Keratinocyte (primary cell): Measurements from ENCODE around the gene MUC21.

Experiments used
- EZH2 ChIP-seq: IDR thresholded peaks from one replicate; pipeline ENCODE4 v1.6.1; 2012; ENCODE audit warnings: inconsistent platforms, mild to moderate bottlenecking, low read length, moderate library complexity
- TF ChIP-seq, protein P1 (sequence below), 3 experiments: IDR thresholded peaks in 1 of 3; conservative IDR thresholded peaks in 1 of 3; optimal IDR thresholded peaks in 1 of 3; 2 replicates in 2 of 3; 3 replicates in 1 of 3; pipeline versions ENCODE3 to v1.5.1; 2011; ENCODE audit warnings: low read length in 3 of 3, mild to moderate bottlenecking in 3 of 3, moderate library complexity in 2 of 3, control low read depth in 1 of 3, inconsistent platforms in 1 of 3; ENCODE audit not compliant: insufficient read depth in 2 of 3; ENCODE audit errors: extremely low read depth in 1 of 3

DNA sequence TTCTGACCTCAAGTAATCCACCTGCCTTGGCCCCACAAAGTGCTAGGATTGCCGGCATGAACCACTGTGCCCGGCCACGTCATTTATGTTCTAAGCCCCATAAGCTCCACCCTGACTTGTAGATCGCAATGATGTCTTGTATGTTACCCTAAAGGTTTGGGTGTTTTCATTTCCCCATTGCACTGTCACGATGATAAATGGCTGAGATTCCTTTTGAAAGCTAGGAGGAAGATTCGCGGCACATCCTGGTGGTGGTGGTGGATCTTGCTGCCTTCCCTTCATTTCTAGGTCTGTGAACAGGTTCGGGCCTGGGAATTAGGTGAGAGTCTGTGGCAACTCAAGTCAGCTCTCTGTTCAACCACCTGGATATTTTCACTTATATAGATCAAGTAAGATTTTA is 55.0 kb downstream of the MUC21 start:
- TF ChIP-seq, protein P1, sequence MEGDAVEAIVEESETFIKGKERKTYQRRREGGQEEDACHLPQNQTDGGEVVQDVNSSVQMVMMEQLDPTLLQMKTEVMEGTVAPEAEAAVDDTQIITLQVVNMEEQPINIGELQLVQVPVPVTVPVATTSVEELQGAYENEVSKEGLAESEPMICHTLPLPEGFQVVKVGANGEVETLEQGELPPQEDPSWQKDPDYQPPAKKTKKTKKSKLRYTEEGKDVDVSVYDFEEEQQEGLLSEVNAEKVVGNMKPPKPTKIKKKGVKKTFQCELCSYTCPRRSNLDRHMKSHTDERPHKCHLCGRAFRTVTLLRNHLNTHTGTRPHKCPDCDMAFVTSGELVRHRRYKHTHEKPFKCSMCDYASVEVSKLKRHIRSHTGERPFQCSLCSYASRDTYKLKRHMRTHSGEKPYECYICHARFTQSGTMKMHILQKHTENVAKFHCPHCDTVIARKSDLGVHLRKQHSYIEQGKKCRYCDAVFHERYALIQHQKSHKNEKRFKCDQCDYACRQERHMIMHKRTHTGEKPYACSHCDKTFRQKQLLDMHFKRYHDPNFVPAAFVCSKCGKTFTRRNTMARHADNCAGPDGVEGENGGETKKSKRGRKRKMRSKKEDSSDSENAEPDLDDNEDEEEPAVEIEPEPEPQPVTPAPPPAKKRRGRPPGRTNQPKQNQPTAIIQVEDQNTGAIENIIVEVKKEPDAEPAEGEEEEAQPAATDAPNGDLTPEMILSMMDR (optimal IDR thresholded peaks at IDR 0.05 in 1 of 3, IDR thresholded peaks at IDR 0.05 in 1 of 3, conservative IDR thresholded peaks at IDR 0.05 in 1 of 3; ENCODE audit: extremely low read depth in 1 of 3, insufficient read depth in 2 of 3, low read length in 3 of 3) = no peak
- TF ChIP-seq EZH2 = no peak
